Measurements from ENCODE around the gene CREB3. TPM values are rescaled to one million over a fixed set of nuclear protein-coding genes. Genes with fewer than 3 reads are reported as not detected.
A peak's percentile ranks its signal among the peaks of the same experiment; 100 is the strongest.

CREB3 gene
- total and polyA plus RNA-seq, 9 of the 15 experiments (the other 6 are each of a cell fraction or from before 2014, with no cell fraction given), result 5.7 to 18.3 (median 14.9) TPM

GRCh38 chr9:35756275-35757225 lies 24.1 kb downstream of the CREB3 start (continued):
- TF ChIP-seq SIN3B (IDR thresholded peaks at IDR 0.05; ENCODE audit: low read depth), result no peak
- no peak for TF ChIP-seq AFF1 (IDR thresholded peaks at IDR 0.05; ENCODE audit: low read depth in 1 of 2, partially characterized antibody in 2 of 2)
- TF ChIP-seq XRCC3 (IDR thresholded peaks at IDR 0.05), result no peak
- peak; percentile 60; the same call in 1 of the 2 replicates for TF ChIP-seq EP400 (IDR thresholded peaks at IDR 0.05)
- no peak for TF ChIP-seq MTA2 (IDR thresholded peaks at IDR 0.05; ENCODE audit: low read depth)
- TF ChIP-seq CSDE1 (IDR thresholded peaks at IDR 0.05), result no peak
- no peak for TF ChIP-seq ZBED1 (IDR thresholded peaks at IDR 0.05)
- no peak for TF ChIP-seq SMARCA5 (IDR thresholded peaks at IDR 0.05)
- no peak for TF ChIP-seq ZBTB43 (CRISPR knock-in tag; IDR thresholded peaks at IDR 0.05)
- TF ChIP-seq HLTF (IDR thresholded peaks at IDR 0.05), result 0 out of 2 replicates have a peak, but pooled peaks have one; percentile 17
- TF ChIP-seq TGIF2 (CRISPR knock-in tag; IDR thresholded peaks at IDR 0.05), result no peak
- no peak for TF ChIP-seq MBD2 (IDR thresholded peaks at IDR 0.05; ENCODE audit: borderline replicate concordance, low read depth)
- TF ChIP-seq MAX (CRISPR knock-in tag; IDR thresholded peaks at IDR 0.05), result no peak
- no peak for TF ChIP-seq ZNF143 (CRISPR knock-in tag; IDR thresholded peaks at IDR 0.05)
- no peak for TF ChIP-seq RAD51 (IDR thresholded peaks at IDR 0.05; ENCODE audit: borderline replicate concordance, low read depth)
- peak; percentile 67 for TF ChIP-seq SUPT5H (IDR thresholded peaks at IDR 0.05)
- no peak for TF ChIP-seq ZBTB8A (IDR thresholded peaks at IDR 0.05; ENCODE audit: partially characterized antibody)
- TF ChIP-seq TCF7 (IDR thresholded peaks at IDR 0.05; ENCODE audit: borderline replicate concordance), result no peak
- TF ChIP-seq ZFX (CRISPR knock-in tag; IDR thresholded peaks at IDR 0.05), result peak; percentile 80
- TF ChIP-seq TCF3 (CRISPR knock-in tag; IDR thresholded peaks at IDR 0.05), result no peak
- no peak for TF ChIP-seq BRD4 (IDR thresholded peaks at IDR 0.05)
- TF ChIP-seq COPS2 (conservative IDR thresholded peaks at IDR 0.05), result no peak
- TF ChIP-seq ELF2 (CRISPR knock-in tag; IDR thresholded peaks at IDR 0.05), result 0 out of 2 replicates have a peak, but pooled peaks have one; percentile 21
- TF ChIP-seq ZKSCAN1 (IDR thresholded peaks at IDR 0.05; ENCODE audit: low read depth, low read length), result no peak
- TF ChIP-seq TOE1 (IDR thresholded peaks at IDR 0.05; ENCODE audit: borderline replicate concordance), result 0 out of 2 replicates have a peak, but pooled peaks have one; percentile 19
- no peak for TF ChIP-seq TOE1 (CRISPR knock-in tag; IDR thresholded peaks at IDR 0.05; ENCODE audit: borderline replicate concordance, low read depth)
- TF ChIP-seq GABPB1 (CRISPR knock-in tag; IDR thresholded peaks at IDR 0.05), result no peak
